Duodenal mucosa (tissue), 2 donors: Measurements from ENCODE around the gene OR6V1.

Experiments
- H3K27ac ChIP-seq: one replicate; pipeline ENCODE4 v1.7.0; 2013; ENCODE audit warnings: low read depth, low read length
- H3K27me3 ChIP-seq, 2 donors: one replicate each; pipeline ENCODE4 v1.7.0; 2013; ENCODE audit warnings: low read length in 2 of 2, control low read depth in 1 of 2; ENCODE audit not compliant: insufficient read depth in 2 of 2, control insufficient read depth in 1 of 2
- H3K36me3 ChIP-seq, 2 donors: one replicate each; pipeline ENCODE4 v1.7.0; 2013; ENCODE audit warnings: low read length in 2 of 2, control low read depth in 1 of 2; ENCODE audit not compliant: insufficient read depth in 2 of 2, control insufficient read depth in 1 of 2
- H3K4me1 ChIP-seq, 2 donors: one replicate each; pipeline ENCODE4 v1.7.0; 2013; ENCODE audit warnings: low read length in 2 of 2, control low read depth in 1 of 2; ENCODE audit not compliant: insufficient read depth in 2 of 2, control insufficient read depth in 1 of 2
- H3K4me3 ChIP-seq, 2 donors: one replicate each; pipeline ENCODE4 v1.7.0; 2013; ENCODE audit warnings: low read length in 2 of 2, low read depth in 1 of 2
- H3K9ac ChIP-seq, 2 donors: one replicate each; pipeline ENCODE4 v1.7.0; 2013; ENCODE audit warnings: low read length in 2 of 2, low read depth in 1 of 2
- H3K9me3 ChIP-seq, 2 donors: one replicate each; pipeline ENCODE4 v1.7.0; 2013; ENCODE audit warnings: low read length in 2 of 2, control low read depth in 1 of 2; ENCODE audit not compliant: control insufficient read depth in 1 of 2

Gene OR6V1

GRCh38 chr7:143052041-143052440 lies at the start of gene OR6V1:
Gene OR6V1, plus strand, starts transcription at chr7:143052341. Its CDS starts 0 bp downstream, at chr7:143052341.
- Histone ChIP-seq H3K4me3 (no peak within 1 kb of the TSS), H3K27ac (no peak within 1 kb of the TSS), H3K27me3 (no peaks in the 10 kb centered on the region), H3K9ac (no peak within 1 kb of the TSS), H3K9me3 (no peaks in the 10 kb centered on the region), H3K36me3 (no peaks in the 10 kb centered on the region), H3K4me1 (peaks cover 0 to 10% of the 10 kb centered on the region in 2 donors)

- no peak overlapping the region for H3K27ac ChIP-seq
- no peaks in the 10 kb centered on the region for H3K9me3 ChIP-seq
- peaks cover 0 to 6% of the 10 kb centered on the region in 2 donors for H3K27me3 ChIP-seq
- peak overlapping the region; percentile 63 to 74 for H3K4me3 ChIP-seq
- no peaks in the 10 kb centered on the region for H3K36me3 ChIP-seq
- peak overlapping the region in 1 of 2 donors; percentile 25 for H3K9ac ChIP-seq
- H3K4me1 ChIP-seq, result peaks cover 10% of the 10 kb centered on the region in 2 donors
Observed at GRCh38 chr7:143002898-143003297, 49.2 kb upstream of the OR6V1 start.

- peak overlapping the region in 1 of 2 donors; percentile 25 for H3K9ac ChIP-seq
- no peaks in the 10 kb centered on the region for H3K36me3 ChIP-seq
- peaks cover 0 to 6% of the 10 kb centered on the region in 2 donors for H3K27me3 ChIP-seq
- H3K9me3 ChIP-seq, result no peaks in the 10 kb centered on the region
- no peak overlapping the region for H3K27ac ChIP-seq
- H3K4me1 ChIP-seq, result peaks cover 10% of the 10 kb centered on the region in 2 donors
- H3K4me3 ChIP-seq, result peak overlapping the region; percentile 63 to 74
Observed at GRCh38 chr7:143003393-143004051, 48.6 kb upstream of the OR6V1 start.

GRCh38 chr7:143005632-143006260 lies 46.4 kb upstream of the OR6V1 start:
- Histone ChIP-seq H3K9me3 (no peaks in the 10 kb centered on the region), H3K9ac (no peak overlapping the region), H3K27me3 (peaks cover 0 to 6% of the 10 kb centered on the region in 2 donors), H3K4me3 (no peak overlapping the region), H3K4me1 (peaks cover 5 to 10% of the 10 kb centered on the region in 2 donors), H3K36me3 (no peaks in the 10 kb centered on the region), H3K27ac (no peak overlapping the region)

- no peak overlapping the region for H3K4me3 ChIP-seq
- peaks cover 0 to 2% of the 10 kb centered on the region in 2 donors for H3K4me1 ChIP-seq
- H3K36me3 ChIP-seq, result no peaks in the 10 kb centered on the region
- no peaks in the 10 kb centered on the region for H3K9me3 ChIP-seq
- H3K27me3 ChIP-seq, result peaks cover 0 to 6% of the 10 kb centered on the region in 2 donors
- H3K9ac ChIP-seq, result no peak overlapping the region
- no peak overlapping the region for H3K27ac ChIP-seq
Observed at GRCh38 chr7:143008007-143008901, 43.9 kb upstream of the OR6V1 start.

GRCh38 chr7:143012001-143012400 lies 40.1 kb upstream of the OR6V1 start:
- Histone ChIP-seq H3K4me1 (no peaks in the 10 kb centered on the region), H3K27ac (no peak overlapping the region), H3K9ac (no peak overlapping the region), H3K4me3 (no peak overlapping the region), H3K27me3 (no peaks in the 10 kb centered on the region), H3K36me3 (no peaks in the 10 kb centered on the region), H3K9me3 (no peaks in the 10 kb centered on the region)

- Histone ChIP-seq H3K4me3 (no peak overlapping the region), H3K9me3 (no peaks in the 10 kb centered on the region), H3K4me1 (no peaks in the 10 kb centered on the region), H3K27me3 (no peaks in the 10 kb centered on the region), H3K27ac (no peak overlapping the region), H3K9ac (no peak overlapping the region), H3K36me3 (no peaks in the 10 kb centered on the region)
Observed at GRCh38 chr7:143012409-143012808, 39.7 kb upstream of the OR6V1 start.

- H3K27me3 ChIP-seq, result no peaks in the 10 kb centered on the region
- no peak overlapping the region for H3K27ac ChIP-seq
- no peak overlapping the region for H3K4me3 ChIP-seq
Observed at GRCh38 chr7:143013473-143013872, 38.7 kb upstream of the OR6V1 start.

GRCh38 chr7:143013893-143014292 lies 38.2 kb upstream of the OR6V1 start:
- H3K4me3 ChIP-seq, result no peak overlapping the region
- H3K9me3 ChIP-seq, result no peaks in the 10 kb centered on the region
- H3K27me3 ChIP-seq, result no peaks in the 10 kb centered on the region
- no peaks in the 10 kb centered on the region for H3K4me1 ChIP-seq
- no peak overlapping the region for H3K27ac ChIP-seq
- H3K9ac ChIP-seq, result no peak overlapping the region
- H3K36me3 ChIP-seq, result no peaks in the 10 kb centered on the region

More at GRCh38 chr7:143013473-143013872, 38.7 kb upstream of the OR6V1 start:
- H3K9me3 ChIP-seq, result no peaks in the 10 kb centered on the region
- H3K36me3 ChIP-seq, result no peaks in the 10 kb centered on the region
- H3K9ac ChIP-seq, result no peak overlapping the region
- H3K4me1 ChIP-seq, result no peaks in the 10 kb centered on the region

GRCh38 chr7:143015084-143015483 lies 37.1 kb upstream of the OR6V1 start:
- no peak overlapping the region for H3K27ac ChIP-seq
- H3K4me1 ChIP-seq, result no peaks in the 10 kb centered on the region
- no peak overlapping the region for H3K4me3 ChIP-seq
- H3K9ac ChIP-seq, result no peak overlapping the region
- no peaks in the 10 kb centered on the region for H3K9me3 ChIP-seq
- H3K36me3 ChIP-seq, result no peaks in the 10 kb centered on the region
- H3K27me3 ChIP-seq, result no peaks in the 10 kb centered on the region
